H1 (cell line): ENCODE measurements around the gene TVP23B. TPM values are rescaled to one million over a fixed set of nuclear protein-coding genes. Genes with fewer than 3 reads are reported as not detected.
"Not testable (repeated sequence)": the region's sequence is repeated elsewhere in the genome, so short reads cannot be mapped to it uniquely, and the experiment has no call there.

Source experiments
- CTCF ChIA-PET: fragments of 300-600 bp; sonication (Branson Sonifier 250); formaldehyde crosslinking; loops from one replicate; lab custom pipeline; 2021; ENCODE audit not compliant: partially characterized antibody; lab: Charles Lee
- POLR2A ChIA-PET: fragments of 300-600 bp; sonication (Branson Sonifier 250); formaldehyde crosslinking; loops from one replicate; lab custom pipeline; 2021; ENCODE audit warnings: inconsistent platforms; ENCODE audit not compliant: partially characterized antibody; lab: Charles Lee
- DNase-seq, 2 experiments: peaks; one replicate each; pipeline versions ENCODE4 v3.0.0 to v3.0.0-alpha.2; 2010 to 2022; ENCODE audit warnings: low spot score in 2 of 2, low read depth in 1 of 2, mixed read lengths in 1 of 2
- FAIRE-seq: peaks from 2 replicates; lab custom pipeline; 2011; peaks lifted over from hg19 to GRCh38; lab: Jason Lieb, UNC
- H2AFZ ChIP-seq: 2 replicates; pipeline ENCODE4 v1.8.1; 2012; ENCODE audit warnings: low read length, inconsistent platforms
- H2AK5ac ChIP-seq: 2 replicates; pipeline ENCODE4 v1.6.1; 2013; ENCODE audit warnings: low read depth, low read length
- H2BK120ac ChIP-seq: replicated peaks from 2 replicates; pipeline ENCODE3; 2013; ENCODE audit warnings: low read depth, low read length, inconsistent platforms
- H2BK12ac ChIP-seq: 2 replicates; pipeline ENCODE4 v1.6.1; 2013; ENCODE audit warnings: low read depth, low read length
- H2BK15ac ChIP-seq: 2 replicates; pipeline ENCODE4 v1.6.1; 2013; ENCODE audit warnings: low read length
- H2BK20ac ChIP-seq: 2 replicates; pipeline ENCODE4 v1.6.1; 2013; ENCODE audit warnings: low read length
- H2BK5ac ChIP-seq: 2 replicates; pipeline ENCODE4 v1.6.1; 2013; ENCODE audit warnings: low read depth, low read length
- H3K14ac ChIP-seq: 2 replicates; pipeline ENCODE4 v1.6.1; 2013; ENCODE audit warnings: inconsistent platforms; ENCODE audit not compliant: insufficient read length
- H3K18ac ChIP-seq: 2 replicates; pipeline ENCODE4 v1.6.1; 2013; ENCODE audit warnings: low read length; ENCODE audit errors: extremely low read depth
- H3K23ac ChIP-seq: 2 replicates; pipeline ENCODE4 v1.6.1; 2013; ENCODE audit warnings: inconsistent platforms; ENCODE audit not compliant: insufficient read length
- H3K23me2 ChIP-seq: 2 replicates; pipeline ENCODE4 v1.6.1; 2013; ENCODE audit warnings: low read depth, low read length
- H3K27ac ChIP-seq: 2 replicates; pipeline ENCODE4 v1.6.1; 2011; ENCODE audit warnings: low read depth, low read length, inconsistent platforms
- H3K27me3 ChIP-seq, 4 experiments: replicated peaks in 1 of 4; 1 replicate in 1 of 4; 2 replicates in 3 of 4; pipeline versions ENCODE4 v1.6.1 to v1.8.1; 2011 to 2013; ENCODE audit warnings: low read length in 3 of 4, mild to moderate bottlenecking in 3 of 4, inconsistent platforms in 2 of 4, mixed read lengths in 2 of 4, moderate library complexity in 1 of 4; ENCODE audit not compliant: control insufficient read depth in 3 of 4, insufficient read depth in 3 of 4; ENCODE audit errors: extremely low read depth in 1 of 4
- H3K36me3 ChIP-seq, 4 experiments: 2 replicates each; pipeline versions ENCODE4 v1.6.1 to v1.8.1; 2011 to 2013; ENCODE audit warnings: mild to moderate bottlenecking in 4 of 4, low read length in 3 of 4, moderate library complexity in 2 of 4, control low read depth in 1 of 4, inconsistent platforms in 1 of 4; ENCODE audit not compliant: insufficient read depth in 4 of 4, control insufficient read depth in 2 of 4
- H3K4ac ChIP-seq: replicated peaks from 2 replicates; pipeline ENCODE3; 2013; ENCODE audit warnings: low read length, low read depth, mixed read lengths, inconsistent platforms; ENCODE audit not compliant: insufficient read length
- H3K4me1 ChIP-seq, 4 experiments: replicated peaks in 1 of 4; 1 replicate in 1 of 4; 2 replicates in 3 of 4; pipeline versions ENCODE4 v1.6.1 to v1.8.1; 2011 to 2013; ENCODE audit warnings: low read length in 3 of 4, inconsistent platforms in 2 of 4, mixed read lengths in 1 of 4; ENCODE audit not compliant: insufficient read depth in 4 of 4, control insufficient read depth in 3 of 4
- H3K4me2 ChIP-seq, 2 experiments: 2 replicates each; pipeline versions ENCODE4 v1.6.1 to v1.8.1; 2011 to 2013; ENCODE audit warnings: low read depth in 2 of 2, low read length in 2 of 2, control low read depth in 1 of 2, inconsistent platforms in 1 of 2, mild to moderate bottlenecking in 1 of 2; ENCODE audit not compliant: insufficient read depth in 1 of 2
- H3K4me3 ChIP-seq, 4 experiments: fragments of 200-600, 300-600 bp in 1 of 4; sonication (generic), shearing (Covaris generic), sonication (Bioruptor Twin) in 1 of 4; 2 replicates each; pipeline versions ENCODE4 v1.5.1 to v1.8.1; 2011 to 2016; ENCODE audit warnings: low read length in 4 of 4, low read depth in 3 of 4, control low read depth in 2 of 4, inconsistent platforms in 2 of 4, mild to moderate bottlenecking in 2 of 4, mixed read lengths in 1 of 4, moderate library complexity in 1 of 4; ENCODE audit not compliant: insufficient read depth in 2 of 4; ENCODE audit errors: extremely low read depth in 1 of 4
- H3K56ac ChIP-seq: replicated peaks from 2 replicates; pipeline ENCODE3; 2013; ENCODE audit warnings: low read depth, mild to moderate bottlenecking, mixed read lengths, low read length, inconsistent platforms; ENCODE audit not compliant: insufficient read length
- H3K79me1 ChIP-seq: 2 replicates; pipeline ENCODE4 v1.6.1; 2013; ENCODE audit warnings: low read depth, low read length, control low read depth
- H3K79me2 ChIP-seq, 2 experiments: 2 replicates each; pipeline versions ENCODE4 v1.6.1 to v1.8.1; 2012 to 2013; ENCODE audit warnings: low read length in 2 of 2, mild to moderate bottlenecking in 2 of 2, inconsistent platforms in 1 of 2; ENCODE audit not compliant: insufficient read depth in 2 of 2, control insufficient read depth in 1 of 2
- H3K9ac ChIP-seq, 4 experiments: replicated peaks in 1 of 4; 1 replicate in 1 of 4; 2 replicates in 3 of 4; pipeline versions ENCODE4 v1.6.1 to v1.8.1; 2011 to 2013; ENCODE audit warnings: low read depth in 3 of 4, low read length in 3 of 4, control low read depth in 2 of 4, mild to moderate bottlenecking in 2 of 4, moderate library complexity in 2 of 4, inconsistent platforms in 1 of 4; ENCODE audit errors: extremely low read depth in 1 of 4
- H3K9me3 ChIP-seq, 2 experiments: 2 replicates each; pipeline versions ENCODE4 v1.6.1 to v1.8.1; 2012 to 2013; ENCODE audit warnings: mild to moderate bottlenecking in 2 of 2, moderate library complexity in 2 of 2, control low read depth in 1 of 2, inconsistent platforms in 1 of 2, low read depth in 1 of 2, low read length in 1 of 2, mixed read lengths in 1 of 2; ENCODE audit not compliant: insufficient read depth in 2 of 2
- H4K20me1 ChIP-seq, 2 experiments: replicated peaks in 1 of 2; 2 replicates each; pipeline versions ENCODE3 to v1.8.1; 2011 to 2013; ENCODE audit warnings: inconsistent platforms in 2 of 2, low read length in 2 of 2, mild to moderate bottlenecking in 1 of 2; ENCODE audit not compliant: insufficient read depth in 2 of 2, control insufficient read depth in 1 of 2
- H4K5ac ChIP-seq: 2 replicates; pipeline ENCODE4 v1.6.1; 2013; ENCODE audit warnings: low read length, low read depth, mixed read lengths, inconsistent platforms; ENCODE audit not compliant: insufficient read length
- H4K8ac ChIP-seq: 2 replicates; pipeline ENCODE4 v1.8.0; 2013; ENCODE audit warnings: mild to moderate bottlenecking, moderate library complexity, low read length, inconsistent platforms; ENCODE audit not compliant: insufficient read depth; ENCODE audit errors: extremely low read depth
- H4K91ac ChIP-seq: replicated peaks from 2 replicates; pipeline ENCODE3; 2013; ENCODE audit warnings: low read length, mixed read lengths, inconsistent platforms; ENCODE audit not compliant: insufficient read length
- WGBS, 2 experiments: shearing (Covaris generic) in 1 of 2; methylation state at CpG; one replicate each; pipeline versions ENCODE4 v1.1.6 to v1.1.7; 2013 to 2015; ENCODE audit warnings: low lambda C conversion rate in 2 of 2, mixed read lengths in 2 of 2, inconsistent platforms in 1 of 2, low coverage in 1 of 2, missing lambda C conversion rate in 1 of 2; ENCODE audit not compliant: insufficient replicate concordance in 2 of 2, insufficient coverage in 1 of 2, insufficient read length in 1 of 2; ENCODE audit errors: extremely low coverage in 1 of 2, missing lambda C conversion rate in 1 of 2; 5-methylcytosine and 5-hydroxymethylcytosine counted together
- polyA plus RNA-seq, 7 experiments: library from polyadenylated mRNA; depleted of rRNA in 3 of 7; stranded (reverse) in 5 of 7; unstranded in 2 of 7; fragments of >200 nt in 5 of 7; fragments of 200-250 nt in 2 of 7; gene quantifications; 1 replicate in 5 of 7; 2 replicates in 1 of 7; 4 replicates in 1 of 7; pipeline versions ENCODE4 v1.2.1 to v1.2.3, GENCODE V29; 2011 to 2013; ENCODE audit warnings: missing spikeins in 2 of 7, mixed read lengths in 2 of 7
- total RNA-seq: library from RNA; stranded (reverse); fragmentation: NEBNext Ultra II Directional; extraction: Animal tissue kit (Norgen Biotek cat#: 25700); gene quantifications from 2 replicates; pipeline ENCODE4 v1.2.1, GENCODE V29; 2021

The TVP23B gene
- total and polyA plus RNA-seq, 2 of the 8 experiments (the other 6 are each of a cell fraction or from before 2014, with no cell fraction given), result 11.5 to 22.7 TPM

DNA sequence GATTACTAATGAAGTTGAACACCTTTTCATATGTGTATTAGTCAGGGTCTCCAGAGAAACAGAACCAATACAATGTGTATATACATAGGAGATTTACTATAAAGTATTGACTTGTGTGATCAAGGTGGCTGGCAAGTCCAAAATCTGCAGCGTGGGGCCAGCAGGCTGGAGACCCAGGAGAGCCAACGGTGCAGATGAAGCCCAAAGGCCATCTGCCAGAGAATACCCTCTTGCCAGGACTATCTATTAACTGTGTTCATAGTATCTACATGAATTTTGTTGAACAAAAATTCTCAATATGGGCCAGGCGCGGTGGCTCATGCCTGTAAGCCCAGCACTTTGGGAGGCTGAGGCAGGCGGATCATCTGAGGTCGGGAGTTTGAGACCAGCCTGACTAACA lies 20.8 kb upstream of the TVP23B start:
- H2BK12ac ChIP-seq, H4K8ac ChIP-seq, POLR2A ChIA-PET, H3K4me1 ChIP-seq, DNase-seq, H3K18ac ChIP-seq, H4K91ac ChIP-seq, H3K23me2 ChIP-seq, CTCF ChIA-PET, H4K5ac ChIP-seq, FAIRE-seq, H3K9ac ChIP-seq, H4K20me1 ChIP-seq, H3K79me2 ChIP-seq, H2AK5ac ChIP-seq, H3K4ac ChIP-seq, H3K27me3 ChIP-seq, H3K4me2 ChIP-seq, H3K14ac ChIP-seq, H2AFZ ChIP-seq, H3K36me3 ChIP-seq, H2BK5ac ChIP-seq, H2BK20ac ChIP-seq, H2BK15ac ChIP-seq, H3K27ac ChIP-seq, H3K79me1 ChIP-seq, H3K23ac ChIP-seq, H3K9me3 ChIP-seq, H3K56ac ChIP-seq, H3K4me3 ChIP-seq, H2BK120ac ChIP-seq: not testable (repeated sequence)
- 84% methylated on average over 4 of the region's 6 CpGs; no CpG with 5 or more reads in 1 of the 2 experiments for WGBS, 2 experiments

DNA sequence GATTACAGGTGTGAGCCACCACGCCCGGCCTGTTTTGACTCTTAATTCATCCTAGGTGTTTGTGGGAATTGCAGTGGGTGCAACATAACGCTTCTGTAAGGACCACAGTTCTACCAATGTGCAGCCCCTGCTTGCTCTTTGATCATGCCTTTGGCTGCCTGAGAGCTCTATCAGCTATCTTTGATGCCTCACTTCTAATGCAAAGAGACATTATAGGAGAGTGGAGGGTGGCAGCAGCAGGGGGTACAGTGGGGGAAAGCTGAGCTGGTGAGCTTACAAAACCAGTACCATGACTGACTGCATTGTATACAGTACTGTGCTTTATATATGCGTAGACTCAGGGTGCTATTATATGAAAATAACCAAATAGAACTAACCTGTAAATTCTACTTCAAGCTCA lies 10.4 kb upstream of the TVP23B start:
- H3K18ac ChIP-seq, H3K79me1 ChIP-seq, H2BK15ac ChIP-seq, H2BK12ac ChIP-seq, H3K9me3 ChIP-seq, H3K4ac ChIP-seq, H2AK5ac ChIP-seq, H4K20me1 ChIP-seq, H3K56ac ChIP-seq, H3K4me2 ChIP-seq, H4K8ac ChIP-seq, H4K5ac ChIP-seq, H2BK5ac ChIP-seq, POLR2A ChIA-PET, H3K23me2 ChIP-seq, H3K79me2 ChIP-seq, H3K4me3 ChIP-seq, H4K91ac ChIP-seq, H2AFZ ChIP-seq, H2BK120ac ChIP-seq, H3K27me3 ChIP-seq, H2BK20ac ChIP-seq, H3K36me3 ChIP-seq, H3K27ac ChIP-seq, H3K14ac ChIP-seq, CTCF ChIA-PET, H3K4me1 ChIP-seq, H3K23ac ChIP-seq, DNase-seq, H3K9ac ChIP-seq: not testable (repeated sequence)
- WGBS, 2 experiments, result 92% methylated on average over 3 of the region's 4 CpGs; no CpG with 5 or more reads in 1 of the 2 experiments
- FAIRE-seq, result peak; percentile 87
